Measurements from ENCODE around the gene UNC5A. TPM values are rescaled to one million over a fixed set of nuclear protein-coding genes. Genes with fewer than 3 reads are reported as not detected.

The UNC5A gene
- total RNA-seq, 1 donor from 2014 or later, result 1.7 TPM

GRCh38 chr5:176860381-176860780, 50.0 kb downstream of the UNC5A start:
- H3K27ac Mint-ChIP-seq, result no peak overlapping the region
- peaks cover 13% of the 10 kb centered on the region for H3K27me3 Mint-ChIP-seq
- peaks cover 5% of the 10 kb centered on the region for H3K4me1 Mint-ChIP-seq (ENCODE audit: unreplicated experiment)
- H3K9me3 Mint-ChIP-seq, result no peaks in the 10 kb centered on the region
- no peak for DNase-seq (ENCODE audit: extremely low spot score, unreplicated experiment)
- no peak overlapping the region for H3K4me3 Mint-ChIP-seq
- no peak for TF ChIP-seq CTCF (conservative IDR thresholded peaks at IDR 0.05)
- no peaks in the 10 kb centered on the region for H3K36me3 Mint-ChIP-seq

GRCh38 chr5:176861276-176861675, 50.9 kb downstream of the UNC5A start:
- Mint-ChIP-seq H3K36me3 (no peaks in the 10 kb centered on the region), H3K4me1 (ENCODE audit: unreplicated experiment) (peaks cover 5% of the 10 kb centered on the region), H3K4me3 (no peak overlapping the region), H3K27ac (no peak overlapping the region), H3K27me3 (peaks cover 18% of the 10 kb centered on the region), H3K9me3 (no peaks in the 10 kb centered on the region)
- no peak for TF ChIP-seq CTCF (conservative IDR thresholded peaks at IDR 0.05)
- no peak for DNase-seq (ENCODE audit: extremely low spot score, unreplicated experiment)

GRCh38 chr5:176862330-176862995, 52.1 kb downstream of the UNC5A start:
- Mint-ChIP-seq H3K27me3 (peaks cover 30% of the 10 kb centered on the region), H3K36me3 (no peaks in the 10 kb centered on the region), H3K4me3 (no peak overlapping the region), H3K9me3 (no peaks in the 10 kb centered on the region), H3K4me1 (ENCODE audit: unreplicated experiment) (peaks cover 14% of the 10 kb centered on the region), H3K27ac (no peak overlapping the region)
- TF ChIP-seq CTCF (conservative IDR thresholded peaks at IDR 0.05), result no peak
- no peak for DNase-seq (ENCODE audit: extremely low spot score, unreplicated experiment)

- no peak for DNase-seq (ENCODE audit: extremely low spot score, unreplicated experiment)
- Mint-ChIP-seq H3K27me3 (peaks cover 29% of the 10 kb centered on the region), H3K4me1 (ENCODE audit: unreplicated experiment) (peaks cover 16% of the 10 kb centered on the region), H3K36me3 (no peaks in the 10 kb centered on the region), H3K27ac (no peak overlapping the region), H3K4me3 (no peak overlapping the region), H3K9me3 (no peaks in the 10 kb centered on the region)
- no peak for TF ChIP-seq CTCF (conservative IDR thresholded peaks at IDR 0.05)
These were observed 52.8 kb downstream of the UNC5A start for GRCh38 chr5:176863041-176863764.

GRCh38 chr5:176863765-176864098, 53.4 kb downstream of the UNC5A start:
- H3K27me3 Mint-ChIP-seq, result peaks cover 25% of the 10 kb centered on the region
- no peak overlapping the region for H3K27ac Mint-ChIP-seq
- H3K9me3 Mint-ChIP-seq, result no peaks in the 10 kb centered on the region
- no peak overlapping the region for H3K4me3 Mint-ChIP-seq
- no peak for DNase-seq (ENCODE audit: extremely low spot score, unreplicated experiment)
- H3K36me3 Mint-ChIP-seq, result no peaks in the 10 kb centered on the region
- TF ChIP-seq CTCF (conservative IDR thresholded peaks at IDR 0.05), result no peak
- H3K4me1 Mint-ChIP-seq (ENCODE audit: unreplicated experiment), result peaks cover 16% of the 10 kb centered on the region
